ENCODE data around the gene NDST1.
"Not testable (repeated sequence)": the region's sequence is repeated elsewhere in the genome, so short reads cannot be mapped to it uniquely, and the experiment has no call there.

Gene NDST1

DNA sequence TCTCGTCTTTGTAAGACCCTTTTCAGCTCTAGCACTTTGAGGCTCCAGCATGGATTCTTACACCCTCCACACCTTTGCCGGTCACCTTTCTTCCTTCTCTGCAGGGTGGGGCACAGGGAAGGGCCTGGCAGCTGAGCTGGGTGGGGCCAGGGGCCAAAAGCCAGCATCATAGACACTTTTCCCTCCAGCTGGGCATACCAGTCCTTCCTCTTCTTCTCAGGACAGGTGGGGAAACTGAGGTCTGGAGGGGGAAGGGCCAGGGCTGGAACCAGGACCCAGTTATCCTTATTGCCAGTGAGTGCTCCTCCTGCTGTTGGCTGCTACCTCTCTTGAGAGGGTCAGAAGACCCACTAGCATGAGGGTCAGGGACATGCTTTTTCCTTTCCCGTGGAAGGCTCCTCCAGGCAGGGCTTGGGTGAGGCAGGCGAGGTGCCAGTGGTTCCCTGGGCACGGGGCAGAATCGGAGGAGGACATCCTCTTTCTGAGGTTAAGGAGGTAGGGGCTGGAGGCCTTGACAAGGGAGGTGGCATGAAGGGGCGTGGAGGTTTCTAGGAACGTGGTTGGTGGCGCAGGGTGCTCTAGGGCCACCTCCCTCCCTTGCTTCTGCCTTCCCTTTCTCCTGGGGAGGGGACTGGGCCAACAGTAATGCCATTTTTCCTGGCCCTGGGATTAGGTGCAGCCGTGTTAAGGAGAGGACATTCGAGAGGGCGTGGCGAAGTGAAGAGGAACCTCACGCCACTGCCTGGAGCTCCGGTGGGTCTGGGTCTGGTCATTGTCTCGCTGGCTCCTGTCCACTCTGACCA, at the start of gene NDST1:
NDST1 (plus strand) TSS at position 658 of the 803 bp plus-strand sequence. CDS start 13,124 bp downstream, outside the sequence.
- H3K9me3 Mint-ChIP-seq, result no peaks in the 10 kb centered on the region
- peaks cover 15% of the 10 kb centered on the region for H3K4me1 Mint-ChIP-seq
- no peaks in the 10 kb centered on the region for H3K36me3 Mint-ChIP-seq
- H3K27me3 Mint-ChIP-seq, result no peaks in the 10 kb centered on the region
- H3K27ac Mint-ChIP-seq, result no peak within 1 kb of the TSS
- no peak within 1 kb of the TSS for H3K4me3 Mint-ChIP-seq
- no peak for ATAC-seq

DNA sequence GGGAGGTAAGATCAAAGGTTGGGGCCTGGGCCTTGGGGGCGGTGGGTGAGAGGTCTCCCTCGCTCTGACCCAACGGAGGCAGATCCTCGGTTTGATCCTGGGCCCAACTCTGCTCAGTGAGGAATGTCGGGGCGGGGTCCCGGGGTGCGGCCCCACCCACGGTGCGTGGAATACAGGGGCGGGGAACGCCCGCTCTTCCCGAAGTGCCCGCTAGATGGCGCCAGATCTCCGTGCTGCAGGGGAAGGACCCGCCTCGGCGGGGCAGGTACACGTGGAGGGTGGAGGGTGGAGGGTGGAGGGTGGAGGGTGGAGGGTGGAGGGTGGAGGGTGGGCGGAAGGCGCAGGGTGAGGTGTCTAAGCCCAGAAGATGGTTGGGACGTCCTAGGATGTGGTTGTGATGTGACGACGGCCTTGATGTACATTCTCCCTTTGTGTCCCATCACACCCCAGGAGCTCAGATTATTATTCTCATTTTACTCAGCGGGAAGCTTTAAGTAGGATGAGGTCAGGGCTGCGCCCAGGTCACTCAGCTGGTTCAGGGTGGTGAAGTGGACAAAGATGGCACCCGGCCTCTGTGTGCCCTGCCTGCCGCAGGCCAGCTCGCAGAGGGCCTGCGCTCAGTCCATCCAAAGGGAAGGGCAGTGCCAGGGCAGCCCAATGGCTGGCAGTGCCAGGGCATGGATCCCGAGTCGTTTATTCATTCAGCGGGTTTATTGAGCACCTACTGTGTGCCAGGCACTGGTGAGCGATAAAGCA, 49.0 kb upstream of the NDST1 start:
- H3K4me3 Mint-ChIP-seq, result peak overlapping the region; percentile 38
- H3K27ac Mint-ChIP-seq, result peak overlapping the region; percentile 100
- peak; percentile 92 for ATAC-seq
- H3K4me1 Mint-ChIP-seq, result peaks cover 48% of the 10 kb centered on the region
- no peaks in the 10 kb centered on the region for H3K27me3 Mint-ChIP-seq
- H3K36me3 Mint-ChIP-seq, result no peaks in the 10 kb centered on the region
- H3K9me3 Mint-ChIP-seq, result no peaks in the 10 kb centered on the region

DNA sequence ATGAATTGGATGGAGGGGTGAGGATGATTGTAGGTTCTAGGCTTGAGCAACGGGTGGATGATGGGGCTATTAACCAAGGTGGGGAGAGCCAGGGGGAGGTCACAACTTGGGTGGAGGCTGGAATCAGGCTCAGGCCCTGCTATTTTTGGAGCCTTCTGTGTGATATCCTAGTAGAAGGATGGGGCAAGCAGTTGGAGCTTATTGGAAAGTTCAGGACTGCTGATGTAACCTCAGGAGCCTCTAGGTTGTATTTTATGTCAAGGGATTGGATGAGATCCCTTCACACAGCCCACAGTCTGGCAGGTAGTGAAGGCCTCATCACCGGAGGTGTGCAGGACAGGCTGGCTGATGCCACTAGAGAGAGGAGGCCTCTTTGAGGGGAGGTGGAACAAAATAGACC, 47.1 kb upstream of the NDST1 start:
- Mint-ChIP-seq H3K27me3 (no peaks in the 10 kb centered on the region), H3K27ac (peak overlapping the region; percentile 100), H3K4me3 (no peak overlapping the region), H3K4me1 (peaks cover 48% of the 10 kb centered on the region), H3K9me3 (no peaks in the 10 kb centered on the region), H3K36me3 (no peaks in the 10 kb centered on the region)
- peak; percentile 2 for ATAC-seq

DNA sequence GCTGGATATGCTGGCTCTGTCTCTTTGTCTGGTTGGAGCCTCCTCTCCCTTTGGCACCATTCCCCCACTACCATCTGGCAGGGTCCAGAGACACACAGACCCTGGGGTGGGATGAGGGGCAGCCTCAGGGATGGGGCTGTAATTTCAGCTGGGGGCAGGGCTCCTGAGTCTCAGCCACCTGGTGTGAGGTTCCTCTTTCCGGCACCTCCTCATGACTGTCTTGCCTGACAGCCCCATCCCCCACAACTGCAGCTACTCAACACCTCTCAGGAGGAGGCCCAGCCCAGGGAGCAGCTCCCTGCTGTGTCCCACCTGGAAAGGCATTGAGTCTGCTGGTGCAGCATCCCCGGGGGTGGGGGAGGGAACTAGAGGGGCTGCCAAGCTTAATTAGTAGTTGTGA, 46.7 kb upstream of the NDST1 start:
- H3K27ac Mint-ChIP-seq, result peak overlapping the region; percentile 100
- ATAC-seq, result peak; percentile 88

DNA sequence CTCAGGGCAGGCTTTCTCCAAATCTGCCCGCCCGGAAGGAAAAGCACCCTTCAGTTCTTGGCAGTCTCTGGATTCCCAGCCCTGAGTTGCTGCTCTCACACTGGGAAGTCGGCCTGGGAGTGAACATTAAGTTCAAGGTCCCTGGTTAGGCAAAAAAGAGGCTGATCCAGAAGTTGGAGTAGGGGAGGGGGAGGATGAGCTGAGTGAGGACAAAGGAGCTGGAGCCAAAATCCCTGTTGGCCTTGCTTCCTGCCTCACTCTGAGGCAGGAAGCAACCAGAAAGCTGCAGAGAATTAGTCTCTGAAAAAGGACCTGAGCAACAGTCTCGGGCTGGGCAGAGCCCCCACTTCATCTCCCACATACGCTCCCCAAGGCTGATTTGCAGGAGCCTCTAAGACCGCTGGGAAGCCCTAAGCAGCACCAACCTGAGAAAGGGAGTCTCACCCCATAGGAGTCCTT, 43.3 kb upstream of the NDST1 start:
- Mint-ChIP-seq H3K27me3 (no peaks in the 10 kb centered on the region), H3K27ac (no peak overlapping the region), H3K4me1 (peaks cover 24% of the 10 kb centered on the region), H3K9me3 (no peaks in the 10 kb centered on the region), H3K36me3 (no peaks in the 10 kb centered on the region), H3K4me3 (no peak overlapping the region)
- ATAC-seq, result no peak

More for the DNA sequence above, 46.7 kb upstream of the NDST1 start:
- Mint-ChIP-seq H3K36me3 (no peaks in the 10 kb centered on the region), H3K4me1 (peaks cover 48% of the 10 kb centered on the region), H3K27me3 (no peaks in the 10 kb centered on the region), H3K4me3 (no peak overlapping the region), H3K9me3 (no peaks in the 10 kb centered on the region)

DNA sequence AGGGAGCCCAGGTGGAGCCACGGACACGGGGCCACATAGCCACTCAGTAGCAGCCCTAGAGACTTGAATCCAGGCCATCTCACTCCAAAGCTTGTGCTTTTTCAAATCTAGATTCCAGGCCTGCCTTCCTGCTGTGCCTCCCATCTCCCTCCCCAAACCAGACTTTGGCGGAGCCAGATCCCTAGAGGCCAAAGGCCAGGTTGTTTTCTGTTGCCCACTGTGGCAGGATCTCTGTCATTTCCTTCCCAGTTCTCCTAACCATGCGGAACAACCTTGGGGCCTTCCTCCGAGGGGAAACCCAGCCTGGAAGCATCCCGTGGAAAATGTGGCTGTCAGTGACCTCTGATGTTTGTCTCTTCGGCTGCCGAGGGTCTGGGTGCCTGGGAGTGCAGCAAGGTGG, 42.0 kb upstream of the NDST1 start:
- Mint-ChIP-seq H3K9me3 (no peaks in the 10 kb centered on the region), H3K36me3 (no peaks in the 10 kb centered on the region), H3K27ac (no peak overlapping the region), H3K4me3 (no peak overlapping the region), H3K4me1 (peaks cover 13% of the 10 kb centered on the region), H3K27me3 (no peaks in the 10 kb centered on the region)
- ATAC-seq, result no peak

DNA sequence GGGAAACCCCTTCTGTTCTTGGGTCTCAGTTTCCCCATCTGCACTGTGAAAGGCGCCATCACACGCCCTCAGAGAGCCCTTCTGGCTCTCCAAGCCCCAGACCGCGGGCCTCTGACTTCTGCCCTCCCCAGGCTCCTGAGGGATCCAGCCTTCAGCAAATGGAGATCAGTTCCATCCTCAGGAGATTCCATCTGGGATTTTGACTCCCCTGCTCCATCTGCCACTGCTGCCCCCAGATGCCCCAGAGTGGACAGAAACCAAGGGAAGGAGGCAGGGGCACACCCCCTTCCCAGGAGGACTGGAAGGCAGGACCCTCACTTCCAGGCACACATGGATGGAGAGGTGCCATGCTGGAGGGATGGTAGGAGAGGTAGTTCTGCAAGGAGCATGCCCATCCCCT, 39.7 kb upstream of the NDST1 start:
- no peaks in the 10 kb centered on the region for H3K9me3 Mint-ChIP-seq
- H3K4me1 Mint-ChIP-seq, result no peaks in the 10 kb centered on the region
- no peak overlapping the region for H3K27ac Mint-ChIP-seq
- no peak overlapping the region for H3K4me3 Mint-ChIP-seq
- ATAC-seq, result no peak
- no peaks in the 10 kb centered on the region for H3K36me3 Mint-ChIP-seq
- H3K27me3 Mint-ChIP-seq, result no peaks in the 10 kb centered on the region

DNA sequence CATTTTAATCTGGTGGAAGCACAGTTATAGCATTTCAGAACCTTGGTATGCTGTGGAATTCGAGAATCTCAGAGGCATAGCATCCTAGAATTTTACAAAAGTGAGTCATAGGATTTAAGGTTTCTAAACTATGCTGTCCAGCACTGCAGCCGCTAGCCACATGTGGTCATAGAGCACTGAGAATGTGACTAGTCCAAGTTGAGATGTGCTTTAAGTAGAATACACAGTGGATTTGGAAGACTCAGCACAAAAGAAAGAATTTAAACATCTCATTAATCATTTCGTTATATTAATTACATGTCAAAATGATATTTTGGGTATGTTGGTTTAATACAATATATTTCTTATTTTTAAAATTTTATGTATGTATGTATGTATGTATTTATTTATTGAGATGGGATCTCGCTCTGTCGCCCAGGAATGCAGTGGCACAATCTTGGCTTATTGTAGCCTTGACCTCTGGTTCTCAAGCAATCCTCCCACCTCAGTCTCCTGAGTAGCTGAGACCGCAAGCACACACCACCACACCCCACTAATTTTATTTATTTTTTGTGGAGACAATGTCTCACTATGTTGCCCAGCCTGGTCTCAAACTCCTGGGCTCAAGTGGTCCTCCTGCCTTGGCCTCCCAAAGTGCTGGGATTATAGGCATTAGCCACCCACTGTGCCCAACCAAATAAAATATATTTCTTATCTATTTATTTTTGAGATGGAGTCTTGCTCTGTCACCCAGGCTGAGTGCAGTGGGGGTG, 38.0 kb upstream of the NDST1 start:
- Mint-ChIP-seq H3K27me3 (no peaks in the 10 kb centered on the region), H3K9me3 (no peaks in the 10 kb centered on the region), H3K4me3 (no peak overlapping the region), H3K27ac (no peak overlapping the region), H3K4me1 (no peaks in the 10 kb centered on the region), H3K36me3 (no peaks in the 10 kb centered on the region)
- no peak for ATAC-seq

DNA sequence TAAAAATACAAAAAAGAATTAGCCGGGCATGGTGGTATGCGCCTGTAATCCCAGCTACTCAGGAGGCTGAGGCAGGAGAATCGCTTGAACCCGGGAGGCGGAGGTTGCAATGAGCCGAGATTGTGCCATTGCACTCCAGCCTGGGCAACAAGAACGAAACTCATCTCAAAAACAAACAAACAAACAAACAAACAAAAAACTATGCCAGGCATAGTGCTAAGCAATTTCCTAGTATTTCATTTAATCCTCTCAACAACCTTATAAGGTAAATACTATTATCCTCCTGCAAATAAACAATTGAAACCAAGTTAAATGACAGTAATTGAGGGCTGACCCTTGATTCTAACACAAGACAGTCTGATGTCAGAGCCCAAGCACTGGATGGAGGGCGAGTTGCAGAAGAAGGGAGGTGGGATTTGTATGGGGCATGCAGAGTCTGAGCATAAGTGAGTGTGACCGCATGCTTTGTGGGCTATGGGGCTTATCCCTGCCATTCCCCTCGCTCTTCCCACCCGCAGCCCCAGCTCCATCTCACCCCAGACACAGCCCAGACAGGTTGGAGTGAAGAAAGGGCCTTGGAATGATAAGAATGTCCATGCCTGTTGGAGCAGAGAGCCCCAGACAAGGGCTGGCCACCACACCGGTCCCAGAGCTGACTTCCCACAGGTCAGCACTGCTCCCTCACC, 34.1 kb upstream of the NDST1 start:
- peaks cover 22% of the 10 kb centered on the region for H3K4me1 Mint-ChIP-seq
- no peaks in the 10 kb centered on the region for H3K27me3 Mint-ChIP-seq
- no peak overlapping the region for H3K4me3 Mint-ChIP-seq
- H3K27ac Mint-ChIP-seq, result no peak overlapping the region
- ATAC-seq, result no peak
- H3K36me3 Mint-ChIP-seq, result no peaks in the 10 kb centered on the region
- no peaks in the 10 kb centered on the region for H3K9me3 Mint-ChIP-seq

DNA sequence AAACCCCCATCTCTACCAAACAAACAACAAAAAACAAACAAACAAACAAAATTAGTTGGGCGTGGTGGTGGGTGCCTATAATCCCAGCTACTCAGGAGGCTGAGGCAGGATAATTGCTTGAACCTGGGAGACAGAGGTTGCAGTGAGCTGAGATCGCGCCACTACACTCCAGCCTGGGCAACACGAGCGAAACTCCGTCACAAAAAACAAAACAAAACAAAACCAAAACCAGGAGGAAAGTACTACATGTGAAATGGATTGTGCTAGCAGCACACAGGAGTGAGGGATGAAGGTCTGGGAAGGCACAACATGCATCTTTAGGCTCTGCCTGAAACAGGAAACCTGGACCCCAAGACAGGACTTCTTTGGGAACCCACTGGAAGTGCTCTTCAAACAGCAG, 31.4 kb upstream of the NDST1 start:
- not testable (repeated sequence) for ATAC-seq

DNA sequence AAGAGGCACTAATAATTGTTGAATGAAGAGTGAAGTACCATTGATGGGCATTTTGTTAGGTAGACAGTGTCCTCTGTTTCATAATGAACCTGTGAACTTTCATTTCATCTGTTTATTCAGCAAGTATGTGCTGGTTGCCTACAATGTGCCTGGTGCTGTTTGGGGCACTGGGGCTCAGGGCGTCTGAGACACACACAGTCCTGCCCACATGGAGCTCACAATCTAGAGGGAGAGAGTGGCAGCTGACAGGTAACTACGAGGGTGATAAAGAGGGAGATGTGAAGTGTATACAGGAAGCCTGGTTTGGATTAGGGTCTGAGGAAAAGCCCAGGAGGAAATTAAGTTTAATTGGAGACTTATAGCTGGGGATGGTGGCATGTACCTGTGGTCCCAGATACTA, 28.5 kb upstream of the NDST1 start:
- H3K36me3 Mint-ChIP-seq, result no peaks in the 10 kb centered on the region
- no peaks in the 10 kb centered on the region for H3K9me3 Mint-ChIP-seq
- H3K4me1 Mint-ChIP-seq, result peaks cover 22% of the 10 kb centered on the region
- H3K4me3 Mint-ChIP-seq, result no peak overlapping the region
- ATAC-seq, result no peak
- H3K27me3 Mint-ChIP-seq, result no peaks in the 10 kb centered on the region
- H3K27ac Mint-ChIP-seq, result no peak overlapping the region

More for the DNA sequence above, 31.4 kb upstream of the NDST1 start:
- H3K27me3 Mint-ChIP-seq, H3K27ac Mint-ChIP-seq, H3K36me3 Mint-ChIP-seq, H3K9me3 Mint-ChIP-seq, H3K4me3 Mint-ChIP-seq: not testable (repeated sequence)
- H3K4me1 Mint-ChIP-seq, result peaks cover 22% of the 10 kb centered on the region

DNA sequence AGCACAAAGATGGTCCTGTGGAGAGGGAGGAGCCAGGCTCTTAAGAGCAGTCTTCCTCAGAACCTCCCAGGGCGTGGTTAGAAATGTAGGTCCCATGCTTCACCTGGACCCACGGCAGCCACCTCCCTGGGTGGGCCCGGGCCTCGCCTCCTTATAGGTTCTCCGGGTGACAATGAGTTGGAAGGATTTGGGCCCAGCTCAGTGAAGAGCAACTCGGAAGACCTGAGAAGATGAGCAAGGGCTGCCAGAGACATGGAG, 26.3 kb upstream of the NDST1 start:
- Mint-ChIP-seq H3K9me3 (no peaks in the 10 kb centered on the region), H3K27me3 (no peaks in the 10 kb centered on the region), H3K27ac (no peak overlapping the region), H3K36me3 (no peaks in the 10 kb centered on the region), H3K4me3 (no peak overlapping the region), H3K4me1 (peaks cover 9% of the 10 kb centered on the region)
- ATAC-seq, result no peak

DNA sequence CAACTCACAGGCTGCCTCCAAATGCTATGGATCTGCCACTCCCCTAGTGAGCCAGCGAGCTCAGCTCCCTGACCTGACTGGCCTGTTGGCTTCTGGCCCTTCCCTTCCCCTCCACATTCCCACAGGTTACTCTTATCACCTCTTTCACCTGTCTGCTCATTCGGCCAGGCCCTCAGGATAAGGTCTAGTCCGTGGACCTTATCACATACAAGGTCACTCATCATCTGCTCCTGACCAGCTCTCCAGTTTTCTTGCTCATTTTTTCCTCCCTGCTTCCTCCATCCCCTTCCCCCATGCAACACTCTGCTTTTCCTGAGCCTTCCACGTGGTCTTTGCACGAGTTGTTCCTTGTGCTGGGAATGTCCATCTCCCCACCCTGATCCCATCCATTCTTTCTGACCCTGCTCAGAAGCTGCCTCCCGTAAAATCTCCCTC, 25.9 kb upstream of the NDST1 start:
- Mint-ChIP-seq H3K4me3 (no peak overlapping the region), H3K27ac (no peak overlapping the region), H3K36me3 (no peaks in the 10 kb centered on the region), H3K4me1 (peaks cover 6% of the 10 kb centered on the region), H3K9me3 (no peaks in the 10 kb centered on the region), H3K27me3 (no peaks in the 10 kb centered on the region)
- ATAC-seq, result no peak

DNA sequence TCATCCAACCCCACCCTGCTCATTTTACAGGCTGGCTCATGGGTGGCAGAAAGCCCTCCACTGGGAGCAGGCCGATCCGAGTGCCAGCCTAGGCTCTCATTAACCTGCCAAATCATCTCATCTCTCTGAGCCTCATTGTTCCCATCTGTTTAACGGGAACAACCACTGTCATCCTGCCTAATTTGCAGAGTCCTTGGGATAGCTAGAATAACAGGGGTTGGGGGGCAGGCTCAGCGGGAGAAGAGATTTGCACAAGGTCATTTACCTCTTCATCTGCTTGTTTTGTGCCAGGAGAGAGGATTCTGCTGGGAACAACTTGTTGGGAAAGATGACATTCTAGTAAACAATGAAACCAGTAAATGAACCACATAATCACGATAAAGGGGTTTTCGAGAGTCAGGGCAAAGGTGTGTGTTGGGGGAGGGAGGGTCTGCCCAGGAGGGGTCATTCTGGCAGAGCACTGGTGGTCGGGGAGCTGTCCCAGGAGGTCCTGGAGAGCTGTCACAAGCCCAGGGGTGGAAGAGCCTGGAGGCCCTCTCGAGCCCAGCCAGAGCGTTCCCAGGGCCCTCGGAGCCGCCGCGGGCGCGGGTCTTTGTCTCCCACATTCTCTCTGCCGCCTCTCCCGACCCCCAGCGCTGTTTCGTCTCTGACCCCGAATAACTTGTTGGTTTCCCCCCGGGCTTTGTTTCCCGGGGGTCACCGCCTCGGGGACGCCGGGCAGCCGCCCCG, 22.8 kb upstream of the NDST1 start:
- Mint-ChIP-seq H3K9me3 (no peaks in the 10 kb centered on the region), H3K4me1 (peaks cover 32% of the 10 kb centered on the region), H3K27me3 (no peaks in the 10 kb centered on the region)

More for the DNA sequence above, 22.8 kb upstream of the NDST1 start:
- ATAC-seq, result no peak
- Mint-ChIP-seq H3K27ac (peak overlapping the region; percentile 54), H3K4me3 (peak overlapping the region; percentile 70), H3K36me3 (no peaks in the 10 kb centered on the region)

Measured in stimulated activated memory B cell treated with anti-CD40 and anti-IgM and Interleukin-4, amounts not matched to agents 10 μg/mL and 1 μg/mL and 100 μg/mL, for 72 hours (primary cell).